Measurements from ENCODE around the gene PPP3CA. TPM values are rescaled to one million over a fixed set of nuclear protein-coding genes. Genes with fewer than 3 reads are reported as not detected.

Gene PPP3CA
- total RNA-seq, 1 experiment from 2014 or later = 31.0 TPM

DNA sequence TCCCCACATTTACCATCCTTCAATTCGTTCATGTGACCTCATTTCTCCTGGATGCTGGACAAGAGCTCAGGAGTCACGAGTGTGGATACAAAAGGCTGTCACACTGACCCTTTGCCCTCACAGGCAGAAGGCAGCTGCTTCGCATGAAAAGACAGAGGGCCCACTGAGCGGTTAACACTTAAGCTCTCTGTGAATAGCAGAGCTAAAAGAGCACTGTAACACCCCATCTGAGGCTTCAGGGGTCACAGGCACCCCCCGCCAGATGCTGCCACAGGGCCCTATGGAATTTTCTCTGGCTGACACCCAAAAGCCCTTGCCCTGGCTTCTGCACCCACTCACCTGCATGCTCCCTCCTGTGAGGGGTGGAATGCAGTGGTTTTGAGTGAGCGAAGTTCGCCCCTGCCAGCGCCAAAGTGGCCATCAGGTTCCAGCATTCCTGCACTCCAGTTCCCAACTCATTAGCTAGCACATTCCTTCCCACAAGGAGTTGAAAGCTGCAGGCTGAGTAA lies 360.9 kb downstream of the PPP3CA start:
- ChIA-PET POLR2A (no interaction called here), CTCF (no interaction called here)
- BruUV-seq (replicated peaks) = no TSS peak
- Histone ChIP-seq H3K9me3 (ENCODE audit: control insufficient read depth, insufficient read depth, low read depth, low read length) (no peaks in the 10 kb centered on the region), H3K36me3 (ENCODE audit: control insufficient read depth, insufficient read depth, low read length) (no peaks in the 10 kb centered on the region; the same call in 1 of the 2 replicates), H3K4me3 (ENCODE audit: low read depth in 2 of 2, low read length in 2 of 2) (no peak overlapping the region), H3K27me3 (ENCODE audit: control insufficient read depth, insufficient read depth, low read length) (no peaks in the 10 kb centered on the region), H3K27ac (ENCODE audit: low read length) (no peak overlapping the region), H3K4me1 (ENCODE audit: control insufficient read depth, insufficient read depth, low read length) (no peaks in the 10 kb centered on the region)
- TF ChIP-seq SIN3A (IDR thresholded peaks at IDR 0.05; ENCODE audit: borderline replicate concordance, insufficient read depth, low read depth, low read length) (no peak), POLR2AphosphoS5 (IDR thresholded peaks at IDR 0.05; ENCODE audit: low read depth, low read length) (no peak), TCF7L2 (IDR thresholded peaks at IDR 0.05; ENCODE audit: low read depth, low read length) (no peak)
- TF ChIP-seq, protein P1, sequence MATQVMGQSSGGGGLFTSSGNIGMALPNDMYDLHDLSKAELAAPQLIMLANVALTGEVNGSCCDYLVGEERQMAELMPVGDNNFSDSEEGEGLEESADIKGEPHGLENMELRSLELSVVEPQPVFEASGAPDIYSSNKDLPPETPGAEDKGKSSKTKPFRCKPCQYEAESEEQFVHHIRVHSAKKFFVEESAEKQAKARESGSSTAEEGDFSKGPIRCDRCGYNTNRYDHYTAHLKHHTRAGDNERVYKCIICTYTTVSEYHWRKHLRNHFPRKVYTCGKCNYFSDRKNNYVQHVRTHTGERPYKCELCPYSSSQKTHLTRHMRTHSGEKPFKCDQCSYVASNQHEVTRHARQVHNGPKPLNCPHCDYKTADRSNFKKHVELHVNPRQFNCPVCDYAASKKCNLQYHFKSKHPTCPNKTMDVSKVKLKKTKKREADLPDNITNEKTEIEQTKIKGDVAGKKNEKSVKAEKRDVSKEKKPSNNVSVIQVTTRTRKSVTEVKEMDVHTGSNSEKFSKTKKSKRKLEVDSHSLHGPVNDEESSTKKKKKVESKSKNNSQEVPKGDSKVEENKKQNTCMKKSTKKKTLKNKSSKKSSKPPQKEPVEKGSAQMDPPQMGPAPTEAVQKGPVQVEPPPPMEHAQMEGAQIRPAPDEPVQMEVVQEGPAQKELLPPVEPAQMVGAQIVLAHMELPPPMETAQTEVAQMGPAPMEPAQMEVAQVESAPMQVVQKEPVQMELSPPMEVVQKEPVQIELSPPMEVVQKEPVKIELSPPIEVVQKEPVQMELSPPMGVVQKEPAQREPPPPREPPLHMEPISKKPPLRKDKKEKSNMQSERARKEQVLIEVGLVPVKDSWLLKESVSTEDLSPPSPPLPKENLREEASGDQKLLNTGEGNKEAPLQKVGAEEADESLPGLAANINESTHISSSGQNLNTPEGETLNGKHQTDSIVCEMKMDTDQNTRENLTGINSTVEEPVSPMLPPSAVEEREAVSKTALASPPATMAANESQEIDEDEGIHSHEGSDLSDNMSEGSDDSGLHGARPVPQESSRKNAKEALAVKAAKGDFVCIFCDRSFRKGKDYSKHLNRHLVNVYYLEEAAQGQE (IDR thresholded peaks at IDR 0.05; ENCODE audit: insufficient read depth in 1 of 2, low read depth in 2 of 2, low read length in 1 of 2) = no peak
- TF ChIP-seq, protein P2, sequence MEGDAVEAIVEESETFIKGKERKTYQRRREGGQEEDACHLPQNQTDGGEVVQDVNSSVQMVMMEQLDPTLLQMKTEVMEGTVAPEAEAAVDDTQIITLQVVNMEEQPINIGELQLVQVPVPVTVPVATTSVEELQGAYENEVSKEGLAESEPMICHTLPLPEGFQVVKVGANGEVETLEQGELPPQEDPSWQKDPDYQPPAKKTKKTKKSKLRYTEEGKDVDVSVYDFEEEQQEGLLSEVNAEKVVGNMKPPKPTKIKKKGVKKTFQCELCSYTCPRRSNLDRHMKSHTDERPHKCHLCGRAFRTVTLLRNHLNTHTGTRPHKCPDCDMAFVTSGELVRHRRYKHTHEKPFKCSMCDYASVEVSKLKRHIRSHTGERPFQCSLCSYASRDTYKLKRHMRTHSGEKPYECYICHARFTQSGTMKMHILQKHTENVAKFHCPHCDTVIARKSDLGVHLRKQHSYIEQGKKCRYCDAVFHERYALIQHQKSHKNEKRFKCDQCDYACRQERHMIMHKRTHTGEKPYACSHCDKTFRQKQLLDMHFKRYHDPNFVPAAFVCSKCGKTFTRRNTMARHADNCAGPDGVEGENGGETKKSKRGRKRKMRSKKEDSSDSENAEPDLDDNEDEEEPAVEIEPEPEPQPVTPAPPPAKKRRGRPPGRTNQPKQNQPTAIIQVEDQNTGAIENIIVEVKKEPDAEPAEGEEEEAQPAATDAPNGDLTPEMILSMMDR (IDR thresholded peaks at IDR 0.05) = no peak
- in situ Hi-C loops (cut with HindIII; ENCODE audit: low pct_unique_long_range_greater_than_20kb, low sequenced_read_pairs) (no loop called here), intact Hi-C loops (cut with micrococcal nuclease; ENCODE audit: unreplicated experiment) (no loop called here)
- ATAC-seq (no peak), DNase-seq (ENCODE audit: low read depth, low spot score) (no peak)

DNA sequence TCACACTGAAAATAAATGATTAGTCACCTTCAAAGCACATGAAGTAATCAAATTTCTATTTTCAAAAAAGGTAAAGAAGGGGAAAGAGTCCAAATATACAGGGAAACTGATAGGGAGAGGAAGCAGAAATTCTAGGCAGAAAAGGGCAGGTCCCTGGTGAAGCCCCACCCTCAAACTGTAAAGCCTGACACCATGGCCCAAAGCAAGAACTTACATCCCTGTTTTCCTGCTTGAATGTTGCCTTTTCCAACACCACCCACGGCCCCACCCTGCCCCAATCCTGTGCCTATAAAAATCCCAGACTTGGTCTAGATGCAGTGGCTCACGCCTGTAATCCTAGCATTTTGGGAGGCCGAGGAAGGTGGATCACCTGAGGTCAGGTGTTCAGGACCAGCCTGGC lies 361.8 kb downstream of the PPP3CA start:
- no peak overlapping the region for H3K4me3 ChIP-seq (ENCODE audit: low read depth in 2 of 2, low read length in 2 of 2)
- no peak for ATAC-seq
- in situ Hi-C loops (cut with HindIII; ENCODE audit: low pct_unique_long_range_greater_than_20kb, low sequenced_read_pairs) = no loop called here
- no peak for DNase-seq (ENCODE audit: low read depth, low spot score)
- ChIA-PET POLR2A (no interaction called here), CTCF (no interaction called here)
- TF ChIP-seq, protein P2 (IDR thresholded peaks at IDR 0.05) = no peak
- BruUV-seq (replicated peaks) = no TSS peak
- no peaks in the 10 kb centered on the region for H3K27me3 ChIP-seq (ENCODE audit: control insufficient read depth, insufficient read depth, low read length)
- H3K27ac ChIP-seq (ENCODE audit: low read length) = no peak overlapping the region
- H3K9me3 ChIP-seq (ENCODE audit: control insufficient read depth, insufficient read depth, low read depth, low read length) = no peaks in the 10 kb centered on the region
- H3K36me3 ChIP-seq (ENCODE audit: control insufficient read depth, insufficient read depth, low read length) = no peaks in the 10 kb centered on the region
- intact Hi-C loops (cut with micrococcal nuclease; ENCODE audit: unreplicated experiment) = no loop called here
- H3K4me1 ChIP-seq (ENCODE audit: control insufficient read depth, insufficient read depth, low read length) = no peaks in the 10 kb centered on the region

DNA sequence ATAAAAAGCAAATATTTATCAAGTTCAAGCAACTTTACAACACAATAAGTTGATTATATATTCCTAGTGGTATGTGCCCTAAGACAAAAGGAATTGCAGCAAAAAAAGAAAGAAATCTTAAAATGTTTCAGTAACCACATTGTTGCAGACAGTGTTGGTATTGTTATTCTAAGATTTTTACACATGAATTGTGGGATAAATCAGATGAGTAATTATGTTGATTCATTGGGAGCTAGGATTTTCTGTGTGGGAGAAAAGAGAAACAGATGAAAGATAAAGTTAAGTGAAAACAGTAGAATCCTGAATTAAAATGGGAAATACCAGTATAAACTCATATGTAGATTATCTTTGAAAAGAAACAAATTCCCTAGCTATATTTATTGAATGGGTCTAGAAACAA lies 362.4 kb downstream of the PPP3CA start:
- Histone ChIP-seq H3K27me3 (ENCODE audit: control insufficient read depth, insufficient read depth, low read length) (no peaks in the 10 kb centered on the region), H3K9me3 (ENCODE audit: control insufficient read depth, insufficient read depth, low read depth, low read length) (no peaks in the 10 kb centered on the region), H3K27ac (ENCODE audit: low read length) (no peak overlapping the region), H3K4me1 (ENCODE audit: control insufficient read depth, insufficient read depth, low read length) (no peaks in the 10 kb centered on the region), H3K4me3 (ENCODE audit: low read depth in 2 of 2, low read length in 2 of 2) (no peak overlapping the region), H3K36me3 (ENCODE audit: control insufficient read depth, insufficient read depth, low read length) (no peaks in the 10 kb centered on the region)
- ChIA-PET POLR2A (no interaction called here), CTCF (no interaction called here)
- no TSS peak for BruUV-seq (replicated peaks)
- ATAC-seq (no peak), DNase-seq (ENCODE audit: low read depth, low spot score) (no peak)
- TF ChIP-seq SIN3A (IDR thresholded peaks at IDR 0.05; ENCODE audit: borderline replicate concordance, insufficient read depth, low read depth, low read length) (no peak), POLR2AphosphoS5 (IDR thresholded peaks at IDR 0.05; ENCODE audit: low read depth, low read length) (no peak), TCF7L2 (IDR thresholded peaks at IDR 0.05; ENCODE audit: low read depth, low read length) (no peak)
- TF ChIP-seq, protein P1 (IDR thresholded peaks at IDR 0.05; ENCODE audit: insufficient read depth in 1 of 2, low read depth in 2 of 2, low read length in 1 of 2) = no peak
- TF ChIP-seq, protein P2 (IDR thresholded peaks at IDR 0.05) = no peak
- in situ Hi-C loops (cut with HindIII; ENCODE audit: low pct_unique_long_range_greater_than_20kb, low sequenced_read_pairs) = no loop called here
- intact Hi-C loops (cut with micrococcal nuclease; ENCODE audit: unreplicated experiment) = no loop called here
